CD1c-positive myeloid dendritic cell (primary cell): Measurements from ENCODE around the gene CDX4.
"Not testable (repeated sequence)": the region's sequence is repeated elsewhere in the genome, so short reads cannot be mapped to it uniquely, and the experiment has no call there.

Experiments
- DNase-seq: peaks from one replicate; pipeline ENCODE4 v3.0.0-alpha.2; 2016; ENCODE audit errors: extremely low spot score

Gene CDX4

GRCh38 chrX:73446831-73447230 is at the start of gene CDX4:
CDX4 (plus strand) TSS chrX:73447053; CDS start chrX:73447254, 201 bp downstream.
- no peak for DNase-seq

- DNase-seq = no peak
Measured at GRCh38 chrX:73398185-73398914, 48.5 kb upstream of the CDX4 start.

- no peak for DNase-seq
Measured at GRCh38 chrX:73400136-73400748, 46.6 kb upstream of the CDX4 start.

- no peak for DNase-seq
Measured at GRCh38 chrX:73401591-73402266, 45.1 kb upstream of the CDX4 start.

GRCh38 chrX:73412930-73413329 is 33.9 kb upstream of the CDX4 start:
- DNase-seq = no peak

- DNase-seq = no peak
Measured at GRCh38 chrX:73447311-73447794, 500 bp downstream of the CDX4 start.

GRCh38 chrX:73448379-73448778 is 1.5 kb downstream of the CDX4 start:
- DNase-seq = no peak

- DNase-seq = no peak
Measured at GRCh38 chrX:73455171-73455570, 8.3 kb downstream of the CDX4 start.

- no peak for DNase-seq
Measured at GRCh38 chrX:73457306-73457705, 10.5 kb downstream of the CDX4 start.

GRCh38 chrX:73468376-73468775 is 21.5 kb downstream of the CDX4 start:
- DNase-seq = no peak

GRCh38 chrX:73478961-73479360 is 32.1 kb downstream of the CDX4 start:
- no peak for DNase-seq

GRCh38 chrX:73481521-73481920 is 34.7 kb downstream of the CDX4 start:
- DNase-seq = no peak

GRCh38 chrX:73490661-73491060 is 43.8 kb downstream of the CDX4 start:
- DNase-seq = no peak

- not testable (repeated sequence) for DNase-seq
Measured at GRCh38 chrX:73492178-73492577, 45.3 kb downstream of the CDX4 start.
